Measurements from ENCODE around the gene CPSF4L. TPM values are rescaled to one million over a fixed set of nuclear protein-coding genes. Genes with fewer than 3 reads are reported as not detected.

CPSF4L gene, protein sequence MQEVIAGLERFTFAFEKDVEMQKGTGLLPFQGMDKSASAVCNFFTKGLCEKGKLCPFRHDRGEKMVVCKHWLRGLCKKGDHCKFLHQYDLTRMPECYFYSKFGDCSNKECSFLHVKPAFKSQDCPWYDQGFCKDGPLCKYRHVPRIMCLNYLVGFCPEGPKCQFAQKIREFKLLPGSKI
- total RNA-seq (2022; extraction: Qiagen RNA extraction; ENCODE audit: low read depth) = not detected in 5 replicates

DNA sequence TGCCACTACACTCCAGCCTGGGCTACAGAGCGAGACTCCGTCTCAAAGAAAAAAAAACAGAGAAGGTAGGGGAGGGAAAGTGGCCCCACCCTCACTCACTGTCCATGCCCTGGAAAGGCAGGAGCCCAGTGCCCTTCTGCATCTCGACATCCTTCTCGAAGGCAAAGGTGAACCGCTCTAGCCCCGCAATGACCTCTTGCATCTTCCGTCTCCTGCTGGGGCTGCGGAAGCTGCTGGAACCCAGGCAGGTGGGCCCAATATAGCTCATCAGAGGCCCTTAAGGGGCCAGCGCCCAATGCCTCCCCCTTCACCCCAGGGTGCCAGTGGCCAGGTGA is at the start of gene CPSF4L:
TSS of gene CPSF4L (minus strand) at position 264 of the 335 bp plus-strand sequence. CDS start at position 202, 62 bp downstream.

Other genes starting within 250 kb of the CPSF4L start
- gene SLC39A11, start 169.2 kb downstream of the CPSF4L start, total RNA-seq (2022; extraction: Qiagen RNA extraction; ENCODE audit: low read depth) = 14.5 to 16.8 TPM (median 15.1 TPM) in 5 replicates
- gene SSTR2, start 96.9 kb downstream of the CPSF4L start, total RNA-seq (2022; extraction: Qiagen RNA extraction; ENCODE audit: low read depth) = 0.05 to 0.23 TPM (median 0.12 TPM) in 5 replicates
- gene COG1, start 68.8 kb downstream of the CPSF4L start, total RNA-seq (2022; extraction: Qiagen RNA extraction; ENCODE audit: low read depth) = 19.4 to 23.3 TPM (median 20.6 TPM) in 5 replicates
- gene CDC42EP4, start 50.1 kb upstream of the CPSF4L start, total RNA-seq (2022; extraction: Qiagen RNA extraction; ENCODE audit: low read depth) = 63.9 to 82.3 TPM (median 76.0 TPM) in 5 replicates